ENCODE measurements around the gene EPB41L4B.

- TF ChIP-seq POLR2A (IDR thresholded peaks at IDR 0.05), result no peak
- no peak for TF ChIP-seq CTCF (IDR thresholded peaks at IDR 0.05)
Measured at GRCh38 chr9:109313351-109313750, 7.5 kb downstream of the EPB41L4B start.
